NCI-H345 (cell line): Measurements from ENCODE around the gene LIG4.
A peak's percentile ranks its signal among the peaks of the same experiment; 100 is the strongest.
"Not testable (repeated sequence)": the region's sequence is repeated elsewhere in the genome, so short reads cannot be mapped to it uniquely, and the experiment has no call there.

Experiments
- DNase-seq: peaks from one replicate; lab custom pipeline; 2025; lab: John Stamatoyannopoulos, UW

The LIG4 gene

DNA sequence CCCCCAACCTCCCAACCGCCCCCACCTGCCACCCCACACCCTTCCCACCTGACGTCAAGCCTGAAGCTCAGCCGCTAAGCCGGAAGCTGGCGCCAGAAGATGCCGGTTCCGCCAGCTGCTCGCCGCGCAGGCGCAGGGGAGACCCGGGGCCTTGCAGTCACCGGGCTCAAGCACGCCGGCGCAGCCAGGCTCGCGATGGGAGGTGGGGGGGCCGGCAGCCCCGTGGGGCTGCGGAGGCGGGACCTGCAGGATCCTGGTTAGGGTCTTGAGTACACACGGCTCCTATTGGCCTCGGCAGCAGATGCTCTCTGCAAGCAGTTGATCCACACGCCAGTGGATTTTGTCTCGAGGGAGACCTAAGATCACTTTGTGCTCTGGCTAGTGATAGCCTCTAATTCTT is at the start of gene LIG4:
LIG4 (minus strand) TSS at position 101 of the 400 bp plus-strand sequence. CDS start 4,268 bp downstream, outside the sequence.
- DNase-seq = peak; percentile 97

- no peak for DNase-seq
Observed at GRCh38 chr13:108263621-108264355, 48.5 kb upstream of the LIG4 start.

DNA sequence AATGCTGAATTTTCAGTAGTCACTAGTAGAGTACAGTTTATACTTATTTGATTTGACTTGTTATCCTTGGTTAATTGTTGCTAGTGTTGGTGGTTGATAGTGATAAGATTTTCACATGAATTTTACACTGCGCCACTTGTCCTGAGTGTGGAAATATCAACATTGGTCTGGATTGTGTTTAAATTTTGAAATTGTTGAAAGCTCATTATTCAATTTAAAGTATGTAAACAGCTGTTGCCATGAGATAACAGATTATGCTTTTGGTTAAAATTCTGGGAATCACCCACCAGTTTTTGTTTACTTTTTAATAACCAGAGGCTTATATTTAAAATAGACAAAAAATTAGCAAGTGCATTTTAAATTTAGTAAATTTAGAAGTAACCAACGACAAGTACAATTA is 41.9 kb upstream of the LIG4 start:
- DNase-seq = no peak

- DNase-seq = no peak
Observed at GRCh38 chr13:108249150-108249549, 33.8 kb upstream of the LIG4 start.

DNA sequence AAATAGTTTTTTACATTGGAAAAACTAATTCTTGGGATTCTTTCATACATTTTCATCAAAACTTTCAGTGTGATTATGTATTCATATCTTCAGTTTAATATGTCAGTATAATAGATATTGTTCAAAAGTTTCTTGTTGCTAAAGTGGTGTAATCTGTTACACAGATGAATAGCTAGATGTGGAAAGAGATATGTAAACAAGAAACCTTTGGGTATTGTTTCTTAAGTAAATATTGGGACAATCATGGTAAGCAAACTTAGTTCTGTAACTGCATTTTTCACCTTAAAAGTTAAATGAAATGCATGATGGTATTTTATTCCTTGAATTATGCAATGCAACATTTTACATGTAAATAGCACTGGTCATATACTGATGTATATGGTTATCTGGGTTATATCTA is 15.0 kb upstream of the LIG4 start:
- DNase-seq = no peak

GRCh38 chr13:108227651-108228272 is 12.4 kb upstream of the LIG4 start:
- peak; percentile 8 for DNase-seq

GRCh38 chr13:108226184-108226583 is 10.8 kb upstream of the LIG4 start:
- DNase-seq = peak; percentile 2

- no peak for DNase-seq
Observed at GRCh38 chr13:108225440-108225839, 10.1 kb upstream of the LIG4 start.

- DNase-seq = no peak
Observed at GRCh38 chr13:108223687-108224503, 8.6 kb upstream of the LIG4 start.

DNA sequence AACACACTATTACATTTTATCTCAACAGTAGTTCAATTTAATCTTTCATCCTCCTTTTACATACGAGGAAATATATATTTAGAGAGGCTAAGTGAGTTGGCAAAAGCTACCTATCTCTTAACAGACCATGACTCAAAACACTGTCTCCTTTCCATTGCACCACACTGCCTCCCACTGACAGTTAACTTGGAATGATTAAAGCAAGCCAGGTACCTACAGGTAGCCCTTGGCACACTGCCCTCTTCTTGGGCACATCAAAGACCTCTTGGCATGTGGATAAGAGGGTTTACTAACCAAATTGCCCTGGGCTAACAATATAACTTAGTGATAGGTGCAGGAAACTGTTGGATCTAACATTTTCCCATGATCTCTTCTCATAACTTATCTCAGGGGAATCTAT is 4.7 kb upstream of the LIG4 start:
- DNase-seq = no peak

DNA sequence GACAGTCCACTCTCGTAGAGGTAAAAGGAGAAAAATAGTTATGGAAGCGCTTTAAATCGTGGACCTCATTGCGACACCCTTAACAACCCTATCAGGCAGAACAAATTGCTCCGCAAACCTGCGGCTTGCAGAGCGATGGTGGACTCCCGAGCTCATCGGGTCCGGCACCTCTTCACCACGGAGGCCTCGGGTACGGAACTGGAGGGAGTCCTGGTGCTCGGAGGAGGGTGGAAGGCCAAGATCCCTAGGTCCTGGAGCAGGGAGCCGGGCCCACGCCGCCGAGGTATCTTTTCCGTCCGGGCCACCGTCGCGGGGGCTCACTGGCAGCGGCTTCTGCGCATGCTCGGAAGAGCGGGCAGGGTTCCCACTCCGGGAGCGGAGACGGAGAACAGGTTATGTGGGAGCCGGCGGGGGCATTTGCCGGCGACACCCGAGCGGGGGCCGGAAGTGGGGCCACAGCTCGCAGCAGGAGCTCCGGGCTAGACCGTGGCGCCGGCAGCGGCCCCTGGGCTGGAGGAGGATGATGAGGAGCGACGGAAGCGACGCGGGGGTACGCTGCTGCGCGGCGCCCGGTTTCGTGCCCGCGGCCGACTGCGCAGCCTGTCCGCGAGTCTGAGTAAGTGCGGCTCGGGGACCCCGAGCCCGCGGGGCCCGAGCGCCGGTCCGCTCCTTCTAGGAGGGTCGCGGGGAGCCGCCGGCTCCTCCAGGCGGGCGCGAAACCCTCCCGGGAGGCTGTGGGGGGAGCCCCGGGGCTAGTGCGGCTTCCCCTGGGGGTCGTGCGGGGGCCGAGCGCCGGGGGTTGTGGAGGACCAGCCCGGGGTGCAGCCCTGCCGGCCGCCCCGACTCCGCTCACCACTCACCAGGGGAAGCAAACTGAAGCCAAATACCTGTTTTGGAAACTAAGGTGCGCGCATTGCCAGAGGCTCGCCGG is 3.0 kb upstream of the LIG4 start, which contains the start of gene ABHD13:
ABHD13 (plus strand) TSS at position 349 of the 931 bp plus-strand sequence. CDS start 10,827 bp downstream, outside the sequence.
- DNase-seq = peak; percentile 95

DNA sequence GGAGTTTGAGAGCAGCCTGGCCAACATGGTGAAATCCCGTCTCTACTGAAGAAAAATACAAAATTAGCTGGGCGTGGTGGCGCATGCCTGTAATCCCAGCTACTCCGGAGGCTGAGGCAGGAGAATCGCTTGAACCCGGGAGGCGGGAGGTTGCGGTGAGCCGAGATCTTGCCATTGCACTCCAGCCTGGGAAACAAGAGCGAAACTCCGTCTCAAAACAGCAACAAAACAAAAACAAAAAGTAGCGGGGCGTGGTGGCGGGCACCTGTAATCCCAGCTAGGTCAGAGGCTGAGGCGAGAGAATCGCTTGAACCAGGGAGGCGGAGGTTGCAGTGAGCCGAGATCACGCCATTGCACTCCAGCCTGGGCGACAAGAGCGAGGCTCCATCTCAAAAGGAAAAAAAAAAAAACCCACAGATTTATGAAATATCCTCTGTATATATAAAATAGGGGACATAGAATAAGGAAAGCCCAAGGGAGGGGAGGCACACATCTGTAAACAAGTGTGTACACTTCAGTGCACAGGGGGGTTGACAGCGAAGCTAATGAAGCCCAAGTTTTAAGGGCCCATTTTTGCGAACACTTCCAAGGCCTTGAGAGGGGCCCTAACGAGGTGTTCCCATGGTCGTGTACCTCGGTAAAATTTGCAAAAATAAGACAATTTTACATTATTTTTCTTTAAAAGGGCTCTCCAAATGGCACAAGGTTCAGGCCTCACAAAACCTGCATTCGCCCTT is 2.1 kb upstream of the LIG4 start:
- DNase-seq = not testable (repeated sequence)

GRCh38 chr13:108214441-108215271 is 680 bp downstream of the LIG4 start:
- peak; percentile 64 for DNase-seq

DNA sequence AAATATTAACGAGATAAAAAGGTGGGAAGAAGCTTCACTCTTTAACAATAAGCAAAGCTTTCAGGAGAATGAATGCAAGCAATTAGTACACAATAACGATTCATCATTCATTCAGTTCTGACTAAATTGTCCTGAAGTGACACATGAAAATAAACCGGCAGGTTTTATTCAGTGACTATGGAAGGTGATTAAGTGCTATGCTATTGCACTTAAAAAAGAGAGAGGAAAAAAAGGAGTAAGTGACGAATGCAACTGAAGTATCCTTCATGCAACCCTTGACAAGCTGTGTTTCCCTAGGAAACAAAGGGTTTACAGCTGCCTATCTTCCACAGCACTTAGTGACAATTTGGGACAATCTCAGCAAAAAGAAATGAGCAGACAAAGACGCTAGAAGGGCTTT is 1.4 kb downstream of the LIG4 start:
- DNase-seq = peak; percentile 52

DNA sequence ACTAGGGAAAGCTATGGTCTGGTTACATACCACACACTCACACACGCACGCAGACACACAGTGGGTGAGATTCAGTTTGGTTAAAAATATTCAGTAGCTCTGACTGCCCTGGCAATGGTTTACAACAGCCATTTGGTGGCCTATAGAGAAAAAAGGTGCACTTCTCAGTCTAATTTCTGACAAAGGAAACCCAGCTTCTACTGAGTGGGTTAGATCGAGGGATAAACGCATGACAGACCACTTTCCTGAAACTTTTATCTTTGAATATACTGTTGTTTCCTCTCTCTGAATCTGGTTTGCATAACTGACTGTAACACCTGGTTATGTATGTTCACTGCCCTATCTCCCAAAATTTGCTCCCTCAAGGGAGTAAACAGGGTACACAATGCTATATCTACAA is 2.5 kb downstream of the LIG4 start:
- no peak for DNase-seq

GRCh38 chr13:108210551-108210950 is 4.8 kb downstream of the LIG4 start:
- DNase-seq = no peak

GRCh38 chr13:108200781-108201398 is 14.4 kb downstream of the LIG4 start:
- DNase-seq = no peak

- DNase-seq = no peak
Observed at GRCh38 chr13:108195861-108196260, 19.5 kb downstream of the LIG4 start.

GRCh38 chr13:108195146-108195545 is 20.2 kb downstream of the LIG4 start:
- DNase-seq = no peak
